ENCODE measurements around the gene GPC2.

DNA sequence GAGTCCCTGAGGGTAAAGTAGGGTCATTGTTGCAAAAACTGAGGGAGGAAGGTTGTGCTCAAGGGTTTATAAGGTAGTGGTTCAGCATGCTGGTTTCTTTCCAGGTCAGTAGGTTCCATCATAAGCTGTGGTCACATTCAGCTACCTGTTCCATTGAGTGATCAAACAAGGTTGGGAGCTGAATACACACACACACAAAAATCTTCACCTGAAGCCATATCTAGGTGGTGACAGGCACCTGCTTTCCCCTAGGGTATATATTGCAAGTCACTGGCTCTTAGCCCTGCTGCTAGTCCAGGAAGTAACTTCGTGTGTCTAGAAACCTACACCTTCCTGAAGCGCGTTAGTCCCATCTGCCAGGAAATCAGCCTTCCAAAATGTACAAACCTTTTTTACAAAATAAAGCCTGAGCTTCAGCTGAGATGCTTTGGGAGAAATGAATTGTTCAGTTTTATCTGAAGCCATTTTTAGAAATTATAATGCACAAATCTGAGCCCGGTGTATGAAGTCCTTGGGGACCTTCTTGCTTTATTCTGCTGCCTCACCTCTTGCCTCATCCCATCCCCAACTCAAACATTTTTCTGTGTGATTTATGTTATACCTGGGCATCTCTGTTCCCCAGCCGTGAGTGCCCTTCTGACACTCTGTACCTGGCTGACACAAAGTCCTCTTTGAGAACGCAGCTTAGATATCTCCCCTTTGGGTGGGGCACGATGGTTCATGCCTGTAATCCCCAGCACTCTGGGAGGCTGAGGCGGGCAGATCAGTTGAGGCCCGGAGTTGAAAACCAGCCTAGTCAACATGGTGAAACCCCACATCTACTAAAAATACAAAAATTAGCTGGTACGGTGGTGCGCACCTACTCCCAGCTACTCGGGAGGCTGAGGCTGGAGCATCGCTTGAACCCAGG lies 39.1 kb downstream of the GPC2 start:
- TF ChIP-seq, protein P1, sequence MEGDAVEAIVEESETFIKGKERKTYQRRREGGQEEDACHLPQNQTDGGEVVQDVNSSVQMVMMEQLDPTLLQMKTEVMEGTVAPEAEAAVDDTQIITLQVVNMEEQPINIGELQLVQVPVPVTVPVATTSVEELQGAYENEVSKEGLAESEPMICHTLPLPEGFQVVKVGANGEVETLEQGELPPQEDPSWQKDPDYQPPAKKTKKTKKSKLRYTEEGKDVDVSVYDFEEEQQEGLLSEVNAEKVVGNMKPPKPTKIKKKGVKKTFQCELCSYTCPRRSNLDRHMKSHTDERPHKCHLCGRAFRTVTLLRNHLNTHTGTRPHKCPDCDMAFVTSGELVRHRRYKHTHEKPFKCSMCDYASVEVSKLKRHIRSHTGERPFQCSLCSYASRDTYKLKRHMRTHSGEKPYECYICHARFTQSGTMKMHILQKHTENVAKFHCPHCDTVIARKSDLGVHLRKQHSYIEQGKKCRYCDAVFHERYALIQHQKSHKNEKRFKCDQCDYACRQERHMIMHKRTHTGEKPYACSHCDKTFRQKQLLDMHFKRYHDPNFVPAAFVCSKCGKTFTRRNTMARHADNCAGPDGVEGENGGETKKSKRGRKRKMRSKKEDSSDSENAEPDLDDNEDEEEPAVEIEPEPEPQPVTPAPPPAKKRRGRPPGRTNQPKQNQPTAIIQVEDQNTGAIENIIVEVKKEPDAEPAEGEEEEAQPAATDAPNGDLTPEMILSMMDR (IDR thresholded peaks at IDR 0.05 in 2 of 3, conservative IDR thresholded peaks at IDR 0.05 in 1 of 3; ENCODE audit: borderline replicate concordance in 1 of 3, insufficient read depth in 1 of 3, low read depth in 2 of 3, low read length in 2 of 3), result no peak
- no peak for TF ChIP-seq POLR2A (IDR thresholded peaks at IDR 0.05; ENCODE audit: borderline replicate concordance, extremely low read depth, insufficient read depth, insufficient read length)
- no peak for TF ChIP-seq EZH2 (IDR thresholded peaks at IDR 0.05)
- no peak for TF ChIP-seq CEBPB (IDR thresholded peaks at IDR 0.05; ENCODE audit: low read depth)
- no peak for TF ChIP-seq POLR2AphosphoS5 (IDR thresholded peaks at IDR 0.05; ENCODE audit: low read depth, low read length)
- no peak for TF ChIP-seq ZFX (IDR thresholded peaks at IDR 0.05)
- TF ChIP-seq, protein P2, sequence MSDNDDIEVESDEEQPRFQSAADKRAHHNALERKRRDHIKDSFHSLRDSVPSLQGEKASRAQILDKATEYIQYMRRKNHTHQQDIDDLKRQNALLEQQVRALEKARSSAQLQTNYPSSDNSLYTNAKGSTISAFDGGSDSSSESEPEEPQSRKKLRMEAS (IDR thresholded peaks at IDR 0.05), result no peak
- no peak for TF ChIP-seq ZNF274 (IDR thresholded peaks at IDR 0.05; ENCODE audit: low read depth, low read length)
- no peak for TF ChIP-seq EZH2phosphoT487 (IDR thresholded peaks at IDR 0.05; ENCODE audit: borderline replicate concordance)
- TF ChIP-seq ELF1 (IDR thresholded peaks at IDR 0.05; ENCODE audit: borderline replicate concordance, low read depth), result no peak
- TF ChIP-seq SP1 (IDR thresholded peaks at IDR 0.05; ENCODE audit: low read depth), result no peak
- TF ChIP-seq RAD21 (IDR thresholded peaks at IDR 0.05; ENCODE audit: low read depth), result no peak

Data from HCT116 (cell line).